GM19025 (cell line): ENCODE results near the gene PRSS8.

Source experiments
- ATAC-seq: cut with Tn5 transposase; IDR thresholded peaks from one replicate; pipeline ENCODE4 v1.9.1; 2021; ENCODE audit warnings: mild to moderate bottlenecking, low read depth, moderate library complexity; ENCODE audit not compliant: unreplicated experiment

The PRSS8 gene

GRCh38 chr16:31130336-31130891 is 5.1 kb downstream of the PRSS8 start:
- no peak for ATAC-seq

DNA sequence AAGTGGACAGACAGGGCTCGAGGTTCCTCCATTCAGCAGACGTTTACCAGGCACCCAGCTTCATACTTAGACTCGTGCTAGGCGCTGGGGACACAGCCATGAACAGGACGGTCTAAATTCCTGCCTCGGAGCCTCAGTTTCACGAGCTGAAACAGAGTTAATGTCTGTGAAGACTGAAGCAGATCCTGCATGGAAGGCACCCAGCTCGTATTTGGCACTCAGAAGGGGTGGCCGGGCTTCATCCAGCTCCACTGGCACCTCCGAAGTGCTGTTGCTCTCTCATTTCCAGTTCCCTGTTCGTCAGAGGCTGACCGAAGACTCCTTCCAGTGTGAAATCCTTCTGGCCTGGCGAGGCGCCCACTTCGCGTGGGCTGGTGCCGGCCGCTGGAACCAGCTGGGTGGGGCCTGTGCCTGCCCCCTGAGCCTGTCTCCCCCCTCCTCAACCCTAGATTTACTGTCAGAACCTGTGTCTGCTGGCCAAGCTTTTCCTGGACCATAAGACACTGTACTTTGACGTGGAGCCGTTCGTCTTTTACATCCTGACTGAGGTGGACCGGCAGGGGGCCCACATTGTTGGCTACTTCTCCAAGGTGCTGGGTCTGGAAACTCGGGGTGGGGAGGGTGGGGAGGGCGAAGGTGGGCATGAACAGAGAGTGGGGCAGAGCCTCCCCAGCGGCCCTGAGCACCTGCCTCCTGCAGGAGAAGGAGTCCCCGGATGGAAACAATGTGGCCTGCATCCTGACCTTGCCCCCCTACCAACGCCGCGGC is 5.8 kb downstream of the PRSS8 start:
- ATAC-seq = no peak

DNA sequence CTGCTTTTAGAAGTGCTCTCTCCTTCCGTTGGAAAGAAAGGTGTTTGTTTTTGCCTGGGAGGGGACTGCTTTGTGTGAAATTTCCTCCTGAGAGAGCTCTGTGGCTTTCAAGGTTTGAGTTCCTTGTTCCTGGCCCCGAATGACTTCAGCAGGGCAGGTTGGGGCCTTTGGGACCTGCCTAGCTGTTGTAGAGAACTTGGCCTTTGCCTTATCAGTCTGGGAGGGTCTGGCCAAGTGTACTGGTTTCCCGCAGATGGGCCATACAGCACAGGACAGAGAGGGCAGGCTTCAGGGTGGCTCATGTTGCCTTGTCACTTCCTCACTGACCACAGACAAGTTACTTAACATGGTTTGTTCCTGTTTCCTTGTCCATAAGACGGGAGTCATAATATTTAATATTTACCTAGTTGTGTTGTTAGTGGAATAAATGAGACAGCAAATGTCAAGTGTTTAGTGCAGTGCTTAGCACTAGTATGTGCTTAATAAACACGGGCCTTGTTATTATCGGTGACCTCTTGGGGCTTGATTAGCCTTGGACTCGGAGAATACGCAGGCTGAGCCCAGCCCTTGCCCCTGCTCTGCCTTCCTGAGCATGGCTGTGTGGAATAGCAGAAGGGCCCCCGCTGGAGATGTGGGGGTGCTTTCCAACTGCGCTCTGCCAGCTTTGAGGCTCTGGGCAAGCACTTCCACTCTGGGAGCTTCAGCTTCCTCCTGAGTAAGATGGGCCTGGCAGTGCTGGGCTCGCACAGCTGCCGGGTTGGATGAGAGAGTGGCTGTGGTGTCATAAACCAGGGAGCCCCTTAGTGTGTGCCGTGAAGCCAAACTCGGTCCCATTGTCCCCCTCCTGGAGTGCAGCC is 6.6 kb downstream of the PRSS8 start:
- no peak for ATAC-seq

DNA sequence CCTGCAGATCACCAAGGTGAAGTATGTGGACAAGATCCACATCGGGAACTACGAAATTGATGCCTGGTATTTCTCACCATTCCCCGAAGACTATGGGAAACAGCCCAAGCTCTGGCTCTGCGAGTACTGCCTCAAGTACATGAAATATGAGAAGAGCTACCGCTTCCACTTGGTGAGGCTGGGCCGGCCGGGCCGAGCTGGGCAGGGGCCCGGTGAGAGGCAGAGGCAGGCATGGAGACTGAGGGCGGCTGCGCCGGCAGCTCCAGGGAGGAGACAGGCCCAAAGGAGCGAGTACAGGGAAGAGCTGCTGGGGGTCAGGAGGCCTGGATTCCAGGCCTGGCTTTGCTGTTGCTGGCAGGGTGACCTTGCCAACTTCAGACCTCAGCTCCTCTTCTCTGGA is 8.3 kb downstream of the PRSS8 start:
- no peak for ATAC-seq

DNA sequence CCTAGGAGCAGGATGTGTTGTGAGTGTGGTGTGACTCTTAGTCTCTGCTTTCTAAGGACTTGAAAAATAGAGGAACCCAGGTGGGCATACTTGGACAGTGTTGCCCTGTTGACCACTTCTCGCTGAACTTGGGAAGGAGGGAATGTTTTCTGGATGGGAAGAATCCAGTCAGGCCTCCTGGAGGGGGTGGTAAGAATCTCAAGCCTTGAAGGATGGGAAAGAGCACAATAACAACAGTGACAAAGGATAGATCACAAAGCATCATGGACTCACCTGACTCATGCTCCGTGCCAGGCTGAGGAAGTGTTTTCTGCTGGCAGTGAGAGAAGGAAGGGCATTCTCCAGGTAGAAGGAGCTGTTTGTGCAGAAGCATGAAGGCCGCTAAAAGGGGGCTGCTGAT is 9.7 kb downstream of the PRSS8 start:
- no peak for ATAC-seq

DNA sequence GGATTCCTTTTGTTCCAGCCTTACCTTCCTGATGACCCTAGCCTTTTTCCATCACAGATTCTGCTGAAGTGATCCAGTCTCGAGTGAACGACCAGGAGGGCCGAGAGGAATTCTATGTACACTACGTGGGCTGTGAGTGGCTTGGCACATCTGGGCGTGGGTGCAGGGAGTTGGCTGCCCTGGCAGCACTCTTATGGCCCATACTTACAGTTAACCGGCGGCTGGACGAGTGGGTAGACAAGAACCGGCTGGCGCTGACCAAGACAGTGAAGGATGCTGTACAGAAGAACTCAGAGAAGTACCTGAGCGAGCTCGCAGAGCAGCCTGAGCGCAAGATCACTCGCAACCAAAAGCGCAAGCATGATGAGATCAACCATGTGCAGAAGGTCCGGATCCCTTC is 15.4 kb downstream of the PRSS8 start:
- ATAC-seq = no peak

- ATAC-seq = no peak
Measured at GRCh38 chr16:31118223-31119155, 17.0 kb downstream of the PRSS8 start.

- ATAC-seq = peak; percentile 88
Measured at GRCh38 chr16:31117384-31118222, 17.9 kb downstream of the PRSS8 start, which contains the start of gene KAT8. KAT8 (plus strand) TSS chr16:31117664; CDS start chr16:31117682, 18 bp downstream.

DNA sequence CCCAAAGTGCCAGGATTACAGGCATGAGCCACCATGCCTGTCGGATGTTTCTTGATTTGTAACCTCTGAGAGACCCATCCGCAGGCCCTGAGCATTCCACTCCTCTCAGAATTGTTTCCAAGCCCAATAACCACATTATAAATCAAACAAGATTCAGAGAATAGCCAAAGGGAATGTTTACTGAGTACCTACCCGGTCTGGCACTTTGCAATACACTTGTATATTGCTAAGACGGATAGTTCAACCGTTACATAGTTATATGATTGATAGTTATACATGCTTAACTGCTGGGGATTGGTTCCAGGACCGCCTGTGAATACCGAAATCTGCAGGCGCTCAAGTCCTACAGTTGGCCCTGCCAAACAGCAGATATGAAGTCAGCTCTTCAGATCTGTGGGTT is 21.1 kb downstream of the PRSS8 start:
- ATAC-seq = no peak

- no peak for ATAC-seq
Measured at GRCh38 chr16:31113121-31114120, 22.1 kb downstream of the PRSS8 start.

DNA sequence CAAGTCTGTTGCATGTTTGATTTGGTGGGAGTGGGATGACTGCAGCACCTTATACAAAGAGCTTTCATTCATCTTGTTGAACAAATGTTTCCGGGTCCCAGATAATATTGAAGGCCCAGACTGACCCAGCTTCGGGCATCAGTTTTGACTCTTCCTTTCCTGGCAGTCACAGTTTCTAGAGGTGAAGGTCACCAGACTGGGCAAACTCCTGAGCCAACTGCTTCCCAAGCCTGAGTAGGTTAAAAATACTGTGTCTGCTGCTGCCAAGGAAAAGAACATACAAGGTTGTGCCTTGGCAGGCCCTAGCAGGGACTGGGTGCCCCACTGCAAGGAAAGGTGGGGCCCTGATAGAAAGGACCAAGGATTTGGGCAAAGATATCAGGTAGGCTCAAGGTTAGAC is 22.8 kb downstream of the PRSS8 start:
- no peak for ATAC-seq

DNA sequence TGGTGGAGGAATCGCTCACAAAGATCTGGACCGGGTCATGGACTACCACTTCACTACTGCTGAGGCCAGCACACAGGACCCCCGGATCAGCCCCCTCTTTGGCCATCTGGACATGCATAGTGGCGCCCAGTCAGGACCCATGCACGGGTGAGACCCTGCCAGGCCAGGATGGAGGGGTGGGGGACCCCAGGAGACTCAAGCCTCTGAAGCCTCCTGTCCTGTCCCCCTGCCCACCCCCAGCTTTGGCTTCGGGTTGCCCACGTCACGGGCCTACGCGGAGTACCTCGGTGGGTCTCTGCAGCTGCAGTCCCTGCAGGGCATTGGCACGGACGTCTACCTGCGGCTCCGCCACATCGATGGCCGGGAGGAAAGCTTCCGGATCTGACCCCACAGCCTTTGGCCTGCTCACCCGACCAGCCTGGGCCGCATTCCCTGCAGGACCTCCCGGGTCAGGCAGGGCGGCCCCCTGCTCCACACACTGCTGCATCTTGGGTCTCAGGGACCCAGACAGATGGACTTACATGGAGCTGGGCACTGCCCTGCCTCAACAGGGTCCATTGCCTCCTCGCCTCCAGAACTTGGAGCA is 23.6 kb downstream of the PRSS8 start:
- no peak for ATAC-seq

- ATAC-seq = no peak
Measured at GRCh38 chr16:31110106-31111034, 25.2 kb downstream of the PRSS8 start.

DNA sequence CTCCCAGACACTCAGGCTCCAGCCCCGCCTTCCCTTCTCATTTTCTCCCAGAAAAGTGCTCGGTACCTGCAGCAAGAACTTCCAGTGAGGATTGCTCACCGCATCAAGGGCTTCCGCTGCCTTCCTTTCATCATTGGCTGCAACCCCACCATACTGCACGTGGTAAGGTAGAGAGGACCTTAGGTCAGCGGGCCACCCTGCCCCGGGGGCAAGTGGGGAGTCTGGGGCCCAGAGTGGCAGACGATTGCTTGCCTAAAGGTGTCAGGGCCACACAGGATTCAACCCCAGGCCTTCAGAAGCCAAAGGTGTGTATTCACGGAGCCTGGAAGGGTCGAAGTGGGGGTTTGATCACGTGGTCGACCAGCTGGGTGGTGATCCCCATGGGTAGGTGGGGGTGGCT is 25.9 kb downstream of the PRSS8 start:
- no peak for ATAC-seq

GRCh38 chr16:31108794-31109558 is 26.6 kb downstream of the PRSS8 start:
- ATAC-seq = no peak
